H9 (cell line): ENCODE results near the gene HSPG2. TPM values are rescaled to one million over a fixed set of nuclear protein-coding genes. Genes with fewer than 3 reads are reported as not detected.
A peak's percentile ranks its signal among the peaks of the same experiment; 100 is the strongest.

Source experiments
- DNase-seq: peaks from one replicate; pipeline ENCODE4 v3.0.0-alpha.2; 2017
- H2AFZ ChIP-seq: one replicate; pipeline ENCODE4 v1.6.1; 2013; ENCODE audit warnings: mild to moderate bottlenecking, low read length, control low read depth, moderate library complexity
- H2AK5ac ChIP-seq: 2 replicates; pipeline ENCODE4 v1.6.1; 2013; ENCODE audit warnings: low read length, control low read depth, mixed read lengths; ENCODE audit not compliant: insufficient read length
- H2BK120ac ChIP-seq: one replicate; pipeline ENCODE4 v1.6.1; 2013; ENCODE audit warnings: low read depth, mild to moderate bottlenecking, low read length, control low read depth, inconsistent platforms; ENCODE audit not compliant: poor library complexity, severe bottlenecking
- H2BK12ac ChIP-seq: 2 replicates; pipeline ENCODE4 v1.6.1; 2013; ENCODE audit warnings: low read length, control low read depth, mixed read lengths, low read depth; ENCODE audit not compliant: insufficient read length
- H2BK15ac ChIP-seq: 2 replicates; pipeline ENCODE4 v1.6.1; 2013; ENCODE audit warnings: low read depth, low read length, control low read depth
- H2BK20ac ChIP-seq: one replicate; pipeline ENCODE4 v1.6.1; 2013; ENCODE audit warnings: low read depth, mild to moderate bottlenecking, low read length, control low read depth, inconsistent platforms; ENCODE audit not compliant: poor library complexity, severe bottlenecking
- H2BK5ac ChIP-seq: 2 replicates; pipeline ENCODE4 v1.6.1; 2013; ENCODE audit warnings: low read length, control low read depth, mixed read lengths; ENCODE audit not compliant: insufficient read length
- H3K14ac ChIP-seq: 2 replicates; pipeline ENCODE4 v1.6.1; 2013; ENCODE audit warnings: low read length, control low read depth; ENCODE audit not compliant: insufficient read depth
- H3K18ac ChIP-seq: 2 replicates; pipeline ENCODE4 v1.6.1; 2013; ENCODE audit warnings: low read depth, mild to moderate bottlenecking, mixed read lengths, low read length, control low read depth; ENCODE audit not compliant: insufficient read length
- H3K23ac ChIP-seq: 2 replicates; pipeline ENCODE4 v1.6.1; 2013; ENCODE audit warnings: low read length, control low read depth, mixed read lengths, low read depth; ENCODE audit not compliant: insufficient read length
- H3K23me2 ChIP-seq: 2 replicates; pipeline ENCODE4 v1.6.1; 2013; ENCODE audit warnings: low read depth, mild to moderate bottlenecking, mixed read lengths, low read length, control low read depth; ENCODE audit not compliant: insufficient read length, poor library complexity, severe bottlenecking
- H3K27ac ChIP-seq: 2 replicates; pipeline ENCODE4 v1.5.1; 2013; ENCODE audit warnings: low read length, control low read depth, mixed read lengths, low read depth; ENCODE audit not compliant: insufficient read length
- H3K27me3 ChIP-seq: 2 replicates; pipeline ENCODE4 v1.6.1; 2013; ENCODE audit warnings: low read length, control low read depth, inconsistent platforms; ENCODE audit not compliant: insufficient read depth
- H3K4ac ChIP-seq: 2 replicates; pipeline ENCODE4 v1.6.1; 2013; ENCODE audit warnings: low read depth, mild to moderate bottlenecking, control low read depth, inconsistent platforms, low read length, moderate library complexity
- H3K4me1 ChIP-seq: 2 replicates; pipeline ENCODE4 v1.6.1; 2013; ENCODE audit warnings: low read length, control low read depth, inconsistent platforms; ENCODE audit not compliant: insufficient read depth
- H3K4me2 ChIP-seq: 2 replicates; pipeline ENCODE4 v1.6.1; 2013; ENCODE audit warnings: low read length, control low read depth, mixed read lengths; ENCODE audit not compliant: insufficient read length, insufficient read depth
- H3K56ac ChIP-seq: 2 replicates; pipeline ENCODE4 v1.6.1; 2013; ENCODE audit warnings: low read depth, mild to moderate bottlenecking, mixed read lengths, low read length, control low read depth; ENCODE audit not compliant: insufficient read length
- H3K79me1 ChIP-seq: 2 replicates; pipeline ENCODE4 v1.6.1; 2013; ENCODE audit warnings: low read depth, mild to moderate bottlenecking, moderate library complexity, low read length, control low read depth, inconsistent platforms; ENCODE audit not compliant: insufficient read depth, poor library complexity, severe bottlenecking
- H3K79me2 ChIP-seq: 2 replicates; pipeline ENCODE4 v1.6.1; 2013; ENCODE audit warnings: low read length, control low read depth, inconsistent platforms; ENCODE audit not compliant: insufficient read depth
- H3K9ac ChIP-seq: 2 replicates; pipeline ENCODE4 v1.6.1; 2013; ENCODE audit warnings: low read length, control low read depth, mixed read lengths; ENCODE audit not compliant: insufficient read length; ENCODE audit errors: extremely low read depth
- H3K9me3 ChIP-seq: one replicate; pipeline ENCODE4 v1.6.1; 2013; ENCODE audit warnings: low read depth, low read length, inconsistent platforms; ENCODE audit not compliant: control insufficient read depth
- H3T11ph ChIP-seq: one replicate; pipeline ENCODE4 v1.6.1; 2013; ENCODE audit warnings: mild to moderate bottlenecking, low read length, control low read depth, inconsistent platforms
- H4K20me1 ChIP-seq: one replicate; pipeline ENCODE4 v1.6.1; 2013; ENCODE audit not compliant: control insufficient read depth, insufficient read length, insufficient read depth
- H4K5ac ChIP-seq: 2 replicates; pipeline ENCODE4 v1.6.1; 2013; ENCODE audit warnings: low read depth, mild to moderate bottlenecking, mixed read lengths, low read length, control low read depth; ENCODE audit not compliant: insufficient read length
- H4K8ac ChIP-seq: replicated peaks from 2 replicates; pipeline ENCODE4 v1.6.1; 2013; ENCODE audit warnings: low read length, control low read depth, mixed read lengths, low read depth; ENCODE audit not compliant: insufficient read length
- H4K91ac ChIP-seq: 2 replicates; pipeline ENCODE4 v1.6.1; 2013; ENCODE audit warnings: low read depth, mild to moderate bottlenecking, moderate library complexity, mixed read lengths, low read length, control low read depth; ENCODE audit not compliant: insufficient read length
- H3K27ac Mint-ChIP-seq, 3 experiments: 2 replicates in 2 of 3; 3 replicates in 1 of 3; pipeline ENCODE4 v1.8.0; 2020 to 2021; ENCODE audit warnings: mixed read lengths in 3 of 3, mild to moderate bottlenecking in 1 of 3, moderate library complexity in 1 of 3
- H3K27me3 Mint-ChIP-seq: 2 replicates; pipeline ENCODE4 v1.8.0; 2021; ENCODE audit warnings: low read depth, mild to moderate bottlenecking, moderate library complexity, mixed read lengths
- H3K36me3 Mint-ChIP-seq, 3 experiments: 2 replicates in 2 of 3; 3 replicates in 1 of 3; pipeline ENCODE4 v1.8.0; 2020 to 2021; ENCODE audit warnings: low read depth in 3 of 3, mixed read lengths in 3 of 3; ENCODE audit not compliant: insufficient read depth in 1 of 3
- H3K4me1 Mint-ChIP-seq, 2 experiments: 2 replicates each; pipeline ENCODE4 v1.8.0; 2020; ENCODE audit warnings: mixed read lengths in 2 of 2
- H3K4me3 Mint-ChIP-seq, 2 experiments: 2 replicates in 1 of 2; 3 replicates in 1 of 2; pipeline ENCODE4 v1.8.0; 2020 to 2021; ENCODE audit warnings: mild to moderate bottlenecking in 2 of 2, mixed read lengths in 2 of 2, moderate library complexity in 1 of 2
- H3K9me3 Mint-ChIP-seq, 2 experiments: 2 replicates in 1 of 2; 3 replicates in 1 of 2; pipeline ENCODE4 v1.8.0; 2020; ENCODE audit warnings: mild to moderate bottlenecking in 2 of 2, mixed read lengths in 2 of 2, moderate library complexity in 1 of 2
- WGBS: extraction: QIAGEN DNeasy Blood & Tissue Kit; methylation state at CpG from one replicate; pipeline ENCODE4 v1.1.7; 2013; ENCODE audit warnings: missing lambda C conversion rate, low lambda C conversion rate, mixed read lengths; ENCODE audit not compliant: insufficient read length; ENCODE audit errors: extremely low coverage; 5-methylcytosine and 5-hydroxymethylcytosine counted together
- total RNA-seq: library from RNA; stranded (reverse); gene quantifications from 2 replicates; pipeline ENCODE4 v1.2.1, GENCODE V29; 2021
- TF ChIP-seq, protein P1 (sequence below): fragments of 200-600 bp; sonication (generic); conservative IDR thresholded peaks from 3 replicates; pipeline ENCODE4 v1.8.0; 2021; ENCODE audit warnings: antibody characterized with exemption, mild to moderate bottlenecking

The HSPG2 gene
- total RNA-seq, 1 experiment from 2014 or later: 90.0 TPM

GRCh38 chr1:21830792-21831453, 106.2 kb downstream of the HSPG2 start:
- H4K20me1 ChIP-seq: no peaks in the 10 kb centered on the region
- no CpG with 5 or more reads among the region's 23 CpGs for WGBS
- H3K23me2 ChIP-seq: no peaks in the 10 kb centered on the region
- no peak overlapping the region for H4K8ac ChIP-seq
- H3K4me1 ChIP-seq: no peaks in the 10 kb centered on the region
- H3K9me3 ChIP-seq: peaks cover 10% of the 10 kb centered on the region
- H3K56ac ChIP-seq: no peak overlapping the region
- Mint-ChIP-seq H3K36me3 (peaks cover 45 to 87% (median 78%) of the 10 kb centered on the region in 3 experiments), H3K4me1 (no peaks in the 10 kb centered on the region), H3K27ac (peak overlapping the region in 1 of 3 experiments; percentile 49; a peak in 2 of 7 replicates), H3K9me3 (peaks cover 16% of the 10 kb centered on the region in 2 experiments), H3K4me3 (no peak overlapping the region), H3K27me3 (no peaks in the 10 kb centered on the region; the same call in 1 of the 2 replicates)
- H3T11ph ChIP-seq: no peak overlapping the region
- no peak overlapping the region for H3K27ac ChIP-seq
- no peak overlapping the region for H2BK12ac ChIP-seq
- no peak overlapping the region for H3K4ac ChIP-seq
- no peak overlapping the region for H4K91ac ChIP-seq
- no peaks in the 10 kb centered on the region for H3K27me3 ChIP-seq
- no peak overlapping the region for H3K18ac ChIP-seq
- no peak overlapping the region for H2AFZ ChIP-seq
- no peak for DNase-seq
- no peak overlapping the region for H3K23ac ChIP-seq
- no peak overlapping the region for H2BK20ac ChIP-seq
- no peak overlapping the region for H3K14ac ChIP-seq
- no peak overlapping the region for H2BK5ac ChIP-seq
- H3K79me2 ChIP-seq: no peaks in the 10 kb centered on the region
- H2BK120ac ChIP-seq: no peak overlapping the region
- H2AK5ac ChIP-seq: no peak overlapping the region
- H3K9ac ChIP-seq: no peak overlapping the region
- H3K4me2 ChIP-seq: no peak overlapping the region
- no peak overlapping the region for H4K5ac ChIP-seq
- no peak overlapping the region for H2BK15ac ChIP-seq
- TF ChIP-seq, protein P1, sequence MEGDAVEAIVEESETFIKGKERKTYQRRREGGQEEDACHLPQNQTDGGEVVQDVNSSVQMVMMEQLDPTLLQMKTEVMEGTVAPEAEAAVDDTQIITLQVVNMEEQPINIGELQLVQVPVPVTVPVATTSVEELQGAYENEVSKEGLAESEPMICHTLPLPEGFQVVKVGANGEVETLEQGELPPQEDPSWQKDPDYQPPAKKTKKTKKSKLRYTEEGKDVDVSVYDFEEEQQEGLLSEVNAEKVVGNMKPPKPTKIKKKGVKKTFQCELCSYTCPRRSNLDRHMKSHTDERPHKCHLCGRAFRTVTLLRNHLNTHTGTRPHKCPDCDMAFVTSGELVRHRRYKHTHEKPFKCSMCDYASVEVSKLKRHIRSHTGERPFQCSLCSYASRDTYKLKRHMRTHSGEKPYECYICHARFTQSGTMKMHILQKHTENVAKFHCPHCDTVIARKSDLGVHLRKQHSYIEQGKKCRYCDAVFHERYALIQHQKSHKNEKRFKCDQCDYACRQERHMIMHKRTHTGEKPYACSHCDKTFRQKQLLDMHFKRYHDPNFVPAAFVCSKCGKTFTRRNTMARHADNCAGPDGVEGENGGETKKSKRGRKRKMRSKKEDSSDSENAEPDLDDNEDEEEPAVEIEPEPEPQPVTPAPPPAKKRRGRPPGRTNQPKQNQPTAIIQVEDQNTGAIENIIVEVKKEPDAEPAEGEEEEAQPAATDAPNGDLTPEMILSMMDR: no peak
- H3K79me1 ChIP-seq: no peaks in the 10 kb centered on the region
